Activated CD8-positive, alpha-beta memory T cell treated with anti-CD3 and anti-CD28 coated beads for 48 hours (primary cell): ENCODE measurements around the gene AGAP1.

Source experiments
- DNase-seq, 3 experiments: peaks; one replicate each; pipeline ENCODE4 v3.0.0-alpha.2; 2020; ENCODE audit warnings: low read depth in 2 of 3, low spot score in 2 of 3

AGAP1 gene

DNA sequence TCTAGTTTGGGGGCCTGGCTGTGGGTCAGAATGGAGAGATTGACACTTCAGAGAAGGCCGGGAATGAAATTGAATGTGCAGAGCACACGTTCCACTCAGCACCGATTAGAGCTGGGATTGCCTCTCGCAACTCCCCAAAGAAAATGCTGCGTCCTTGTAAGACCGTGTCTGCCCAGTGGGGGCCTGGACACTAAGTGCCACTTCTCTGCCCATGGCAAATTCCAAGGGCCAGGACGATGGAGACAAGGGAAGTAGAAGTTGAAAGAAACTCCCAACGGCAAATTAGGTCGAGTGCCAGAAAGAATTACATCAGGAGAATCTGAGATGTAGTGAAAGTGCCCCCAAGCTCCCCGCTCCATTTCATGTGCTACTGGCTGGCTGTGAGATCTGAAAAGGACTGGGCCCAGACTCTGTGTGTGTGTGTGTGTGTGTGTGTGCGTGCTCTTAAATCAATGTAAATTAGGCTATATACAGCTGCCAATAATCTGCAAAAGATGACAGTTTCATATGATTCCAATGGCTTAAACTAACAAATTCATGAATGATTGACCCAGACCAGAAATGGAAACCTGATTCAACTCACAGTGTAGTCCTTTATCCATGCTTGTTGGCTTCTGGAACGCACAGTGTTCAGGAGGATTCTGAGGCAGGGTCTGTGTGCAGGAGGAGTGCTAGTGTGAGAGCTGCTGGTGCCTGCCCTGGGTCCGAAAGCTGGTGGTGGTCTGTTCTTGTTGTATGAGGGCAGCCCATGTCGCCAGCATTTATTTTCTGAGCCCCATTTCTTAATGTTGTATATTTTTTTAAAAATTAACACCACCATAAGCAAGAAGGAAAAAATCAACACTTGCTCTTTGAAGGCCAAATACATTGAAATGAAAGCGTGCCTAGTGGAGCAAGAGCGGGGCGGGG, 234.3 kb downstream of the AGAP1 start:
- DNase-seq: no peak

DNA sequence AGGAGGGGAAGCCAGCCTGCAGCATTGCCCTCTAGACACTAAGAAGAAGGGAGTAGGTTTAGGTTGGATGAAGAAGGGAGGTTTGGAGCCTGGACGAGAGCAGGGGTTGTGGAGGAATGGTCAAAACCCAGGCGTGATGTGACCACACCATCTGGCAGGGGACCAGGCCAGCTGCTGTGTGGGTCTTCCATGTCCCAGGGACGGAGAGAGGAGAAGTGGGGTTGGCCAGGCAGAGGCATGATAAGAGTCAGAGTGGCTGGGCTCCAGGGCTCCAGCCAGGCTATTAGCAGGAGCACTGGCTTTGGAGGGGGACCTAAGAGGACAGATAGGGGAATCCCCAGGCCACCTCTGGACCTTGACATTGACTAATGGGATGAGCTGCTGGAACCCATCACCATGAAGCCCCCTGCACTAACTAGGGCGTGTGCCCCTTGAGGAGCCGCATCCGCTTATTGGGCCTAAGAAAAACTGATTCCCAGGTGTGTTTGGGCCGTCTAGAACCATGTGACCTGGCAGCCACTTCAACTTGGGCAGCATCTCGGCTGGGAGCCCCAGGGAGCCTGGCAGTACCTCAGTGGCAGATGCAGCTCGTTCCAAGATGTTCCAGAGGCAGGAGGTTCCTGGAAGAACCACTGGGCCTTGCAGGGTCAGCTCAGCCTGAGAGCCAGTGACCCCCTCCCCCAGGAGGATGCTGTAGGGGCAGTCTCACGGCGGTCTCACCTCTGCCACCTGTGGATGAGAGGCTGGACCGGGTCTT, 235.1 kb downstream of the AGAP1 start:
- no peak for DNase-seq

DNA sequence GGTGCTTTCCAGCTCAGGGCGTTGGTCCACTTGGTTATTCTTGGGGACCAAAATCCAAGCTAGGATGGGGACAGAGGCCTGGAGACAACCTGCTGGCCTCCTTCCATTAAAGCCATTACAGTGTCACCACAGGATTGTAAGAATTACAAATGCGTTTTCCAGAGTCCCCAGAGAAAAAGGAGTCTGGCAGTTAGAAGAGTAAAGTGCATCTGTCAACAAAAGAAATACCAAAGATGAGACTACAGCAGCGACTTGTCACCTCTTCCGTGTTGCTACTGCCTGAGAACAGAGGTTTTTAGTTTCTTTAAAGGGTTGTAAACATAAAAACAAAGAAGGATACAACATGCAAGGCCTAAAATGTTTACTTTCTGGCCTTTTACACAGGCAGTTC, 235.7 kb downstream of the AGAP1 start:
- no peak for DNase-seq

DNA sequence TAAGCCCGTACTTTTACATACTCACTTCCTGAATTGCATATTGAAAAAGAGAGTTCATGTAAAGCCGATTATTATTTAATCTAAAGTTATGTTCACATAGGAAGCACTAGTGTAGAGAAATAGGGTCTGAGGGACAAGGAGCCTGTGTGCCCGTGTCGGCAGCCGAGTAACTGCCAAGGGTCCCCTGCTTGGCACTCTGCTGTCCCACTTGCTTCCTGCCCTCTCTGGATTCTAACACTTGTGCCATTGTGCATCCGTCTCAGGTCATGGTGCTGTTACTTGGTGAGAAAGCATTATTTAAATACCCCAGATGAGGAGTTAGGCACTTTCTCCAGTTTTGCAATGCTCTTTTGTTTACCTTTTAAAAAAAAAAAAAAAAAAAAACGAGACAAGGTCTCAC, 236.3 kb downstream of the AGAP1 start:
- DNase-seq: no peak

DNA sequence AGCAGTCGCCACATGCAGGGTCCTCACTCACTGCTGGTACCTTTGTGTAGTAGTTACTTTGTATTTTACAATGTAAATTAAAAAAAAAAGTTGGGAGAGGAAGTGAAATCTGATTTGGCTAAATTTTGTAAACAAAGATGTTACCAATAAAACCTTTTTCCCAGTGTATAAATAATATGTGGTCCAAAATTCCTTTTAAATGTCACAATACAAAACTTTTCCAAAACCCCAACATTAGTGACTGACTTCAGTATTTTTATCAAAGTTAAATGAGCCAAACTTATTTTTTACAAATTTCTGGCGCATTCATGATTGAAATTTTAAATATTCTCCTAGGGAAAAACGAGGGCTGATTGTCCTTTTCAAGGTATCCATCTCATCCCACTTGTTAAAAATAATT, 239.9 kb downstream of the AGAP1 start:
- no peak for DNase-seq

DNA sequence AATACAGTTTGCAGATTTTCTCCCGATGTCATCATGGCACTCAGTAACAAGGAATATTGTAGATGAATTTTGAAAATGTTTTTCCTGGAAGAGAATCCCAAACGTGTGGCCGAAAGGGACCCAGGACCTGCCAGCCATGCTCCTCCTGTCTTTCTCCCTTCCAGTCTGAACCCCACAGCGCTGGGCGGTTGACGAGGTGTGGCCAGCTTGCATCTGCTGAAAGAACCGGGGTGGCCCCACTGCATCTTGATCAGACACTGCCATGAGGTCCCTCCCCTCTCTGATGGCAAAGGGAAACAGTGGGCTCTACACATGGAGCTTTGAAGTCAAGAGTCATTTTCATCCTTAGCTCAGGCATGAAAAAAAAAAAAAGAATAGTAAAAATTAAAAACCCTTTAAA, 240.3 kb downstream of the AGAP1 start:
- no peak for DNase-seq

DNA sequence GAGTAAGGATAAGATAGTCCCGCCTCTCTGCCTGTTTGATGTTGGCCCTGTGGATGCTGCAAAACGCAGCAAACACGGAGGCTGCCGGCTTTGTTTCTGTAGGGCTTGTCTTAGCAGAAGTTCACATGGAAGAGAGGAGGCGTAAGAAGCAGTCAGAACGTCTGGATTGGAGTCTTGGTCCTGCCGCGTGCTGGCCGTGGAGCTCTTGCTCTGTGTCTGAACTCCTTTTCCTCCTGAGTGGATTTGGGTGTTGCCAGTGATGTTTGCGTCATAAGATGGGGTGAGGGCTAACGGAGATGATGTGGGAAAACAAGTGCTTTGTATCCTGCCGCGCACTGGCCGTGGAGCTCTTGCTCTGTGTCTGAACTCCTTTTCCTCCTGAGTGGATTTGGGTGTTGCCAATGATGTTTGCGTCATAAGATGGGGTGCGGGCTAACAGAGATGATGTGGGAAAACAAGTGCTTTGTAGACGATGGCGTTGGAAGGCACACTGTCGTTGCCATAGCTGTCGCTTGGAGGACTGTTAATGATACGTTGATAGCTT, 240.9 kb downstream of the AGAP1 start:
- DNase-seq: no peak

DNA sequence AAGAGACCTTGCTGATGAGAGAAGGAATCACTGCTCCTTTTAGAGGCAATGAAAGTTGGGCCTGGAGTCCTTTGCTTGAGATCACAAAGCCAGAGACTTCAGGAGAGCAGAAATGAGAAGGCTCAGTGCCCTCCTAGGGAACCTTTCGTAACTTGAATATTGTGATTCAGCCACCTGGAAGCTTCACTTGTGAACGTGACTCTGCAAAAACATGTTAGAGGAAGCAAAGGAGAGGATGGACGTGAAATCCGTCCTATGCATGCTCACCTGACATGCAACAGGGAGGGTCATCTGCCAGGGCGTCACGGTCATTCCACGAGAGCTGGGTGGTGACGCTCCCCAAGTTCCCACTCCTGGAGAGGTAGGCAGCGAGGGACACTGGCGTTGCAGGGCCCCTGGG, 243.6 kb downstream of the AGAP1 start:
- no peak for DNase-seq

DNA sequence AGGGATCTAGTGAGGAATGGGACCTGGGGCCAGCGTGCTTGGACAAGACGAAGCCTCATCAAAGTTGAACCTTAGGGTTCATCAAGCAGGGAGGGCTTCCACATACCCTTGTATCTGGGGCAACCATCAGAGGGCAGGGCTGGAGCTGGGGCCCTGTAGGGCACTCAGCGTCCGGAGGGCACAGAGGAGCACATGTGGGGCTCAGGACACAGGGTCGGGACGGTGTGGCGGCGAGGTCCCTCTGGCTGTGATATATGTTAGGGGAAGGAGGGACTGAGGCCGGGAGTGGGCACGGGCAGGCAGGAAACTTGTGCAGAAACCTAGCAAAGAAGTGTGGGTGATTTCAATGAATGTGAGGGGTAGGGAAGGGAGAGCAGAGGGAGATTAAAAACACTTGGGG, 244.0 kb downstream of the AGAP1 start:
- no peak for DNase-seq

DNA sequence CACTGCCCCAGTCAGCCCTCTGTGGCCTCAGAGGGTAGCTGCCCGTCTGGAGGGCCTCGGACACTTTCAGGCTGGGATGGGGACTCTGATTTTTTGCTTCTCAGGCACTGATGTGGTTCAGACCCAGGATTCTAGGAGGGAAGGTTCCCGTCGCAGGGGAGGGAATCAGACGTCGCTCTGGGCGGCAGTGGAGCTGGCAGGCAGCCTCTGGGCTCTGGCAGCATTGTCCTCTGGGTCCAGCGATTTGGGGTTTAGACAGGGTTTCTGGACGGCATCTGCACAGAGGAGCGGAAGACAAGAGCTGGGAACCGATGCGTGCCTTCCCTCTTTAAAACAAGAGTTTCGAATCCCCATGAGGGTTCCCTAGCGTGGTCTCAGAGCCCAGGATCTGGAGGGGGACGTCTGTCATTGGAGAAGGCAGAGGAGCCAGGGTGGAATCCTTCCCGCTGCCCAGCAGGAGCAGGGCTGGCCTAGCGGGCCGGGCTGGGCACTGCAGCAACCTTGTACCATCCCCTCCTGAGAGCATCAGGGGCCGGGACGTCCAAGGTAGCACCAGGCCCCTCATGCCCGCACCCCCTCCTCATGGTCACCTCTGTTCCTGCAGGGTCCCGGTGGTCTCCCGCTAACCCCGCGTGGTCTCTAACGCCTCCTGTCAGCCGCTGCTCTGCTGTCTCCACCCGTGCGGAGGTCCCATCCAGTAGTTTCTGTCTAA, 246.0 kb downstream of the AGAP1 start:
- DNase-seq: no peak

DNA sequence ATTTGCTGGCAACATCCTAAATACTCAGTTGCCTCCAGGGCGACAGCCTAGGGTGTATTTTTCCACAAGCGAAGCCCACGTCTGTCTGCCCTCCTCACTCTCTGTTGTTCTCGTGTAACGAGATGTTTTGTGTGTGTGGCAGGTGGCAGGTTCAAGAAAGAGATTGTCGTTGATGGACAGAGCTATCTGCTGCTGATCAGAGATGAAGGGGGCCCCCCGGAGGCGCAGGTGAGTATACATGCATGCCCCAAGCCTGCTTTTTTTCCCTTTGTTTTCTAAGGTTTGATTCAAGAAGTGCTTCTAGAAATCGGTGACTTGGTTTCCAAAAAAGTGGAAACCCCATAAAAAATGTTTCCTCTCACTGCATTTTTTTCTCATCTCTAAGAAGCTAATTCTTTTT, 247.0 kb downstream of the AGAP1 start:
- no peak for DNase-seq

DNA sequence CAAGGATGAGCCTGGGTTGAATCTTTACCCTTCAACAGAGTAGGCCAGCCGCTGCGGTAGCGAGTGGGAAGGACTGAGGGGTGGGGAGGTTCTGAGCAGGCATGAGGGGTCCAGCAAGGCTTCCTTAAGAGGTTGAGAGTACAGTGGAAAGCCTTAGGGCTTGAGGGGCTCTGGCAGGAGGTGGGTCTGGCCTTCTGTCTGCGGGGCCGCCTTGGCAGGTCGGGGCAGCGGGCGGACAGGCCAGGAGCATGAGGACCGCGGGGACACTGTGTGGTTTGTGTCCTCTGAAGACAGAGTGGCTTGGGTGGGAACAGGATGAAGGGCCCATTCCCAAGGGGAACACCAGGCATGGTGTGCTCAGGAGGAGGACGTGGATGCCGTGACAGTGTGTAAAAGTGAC, 250.3 kb downstream of the AGAP1 start:
- DNase-seq: no peak

DNA sequence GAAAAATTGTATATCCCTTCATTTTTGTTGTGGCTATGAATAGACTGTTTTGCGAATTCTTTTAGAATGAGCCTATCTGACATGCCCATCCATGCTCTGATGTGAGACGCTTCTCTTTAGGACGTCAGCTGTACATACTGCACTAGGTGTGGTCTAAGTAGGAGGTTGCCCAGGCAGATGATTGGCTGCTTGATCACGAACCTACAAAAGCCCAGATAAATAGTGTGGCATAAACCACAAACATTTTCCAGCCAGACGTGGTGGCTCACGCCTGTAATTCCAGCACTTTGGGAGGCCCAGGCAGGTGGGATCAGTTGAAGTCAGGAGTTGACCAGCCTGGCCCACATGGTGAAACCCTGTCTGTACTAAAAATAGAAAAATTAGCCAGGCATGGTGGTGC, 251.8 kb downstream of the AGAP1 start:
- no peak for DNase-seq

DNA sequence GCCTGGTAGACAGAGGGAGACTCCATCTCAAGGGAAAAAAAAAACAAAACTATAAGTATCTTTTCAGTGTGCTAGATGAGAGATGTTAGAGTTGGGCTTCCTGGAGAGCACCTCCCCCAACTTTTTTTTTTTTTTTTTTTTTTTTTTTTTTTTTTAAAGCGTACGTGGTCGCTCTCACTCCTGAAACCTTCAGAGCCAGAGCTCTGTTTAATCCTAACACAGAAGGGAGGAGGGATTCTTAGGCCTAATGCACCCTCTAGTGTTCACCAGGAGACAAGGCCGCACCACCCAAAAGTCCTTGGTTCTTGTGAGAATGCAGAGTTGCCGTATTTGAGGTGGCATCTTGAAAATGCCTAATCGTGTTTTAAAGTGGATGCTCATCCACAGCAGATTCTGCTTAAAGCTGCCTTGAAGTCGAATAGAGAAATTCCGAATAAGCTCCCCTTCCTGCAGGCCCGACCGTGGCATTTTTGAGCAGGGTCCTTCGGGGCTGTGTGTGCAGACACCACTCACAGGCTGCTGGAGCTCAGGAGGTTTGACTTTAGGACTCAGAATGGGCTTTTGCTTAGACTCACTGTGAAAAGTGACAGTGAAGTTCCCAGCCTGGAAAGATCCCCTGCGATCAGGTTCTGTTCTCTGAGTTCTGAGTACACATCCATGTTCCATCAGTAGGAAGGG, 252.6 kb downstream of the AGAP1 start:
- DNase-seq: peak in 1 of 3 experiments; percentile 14

DNA sequence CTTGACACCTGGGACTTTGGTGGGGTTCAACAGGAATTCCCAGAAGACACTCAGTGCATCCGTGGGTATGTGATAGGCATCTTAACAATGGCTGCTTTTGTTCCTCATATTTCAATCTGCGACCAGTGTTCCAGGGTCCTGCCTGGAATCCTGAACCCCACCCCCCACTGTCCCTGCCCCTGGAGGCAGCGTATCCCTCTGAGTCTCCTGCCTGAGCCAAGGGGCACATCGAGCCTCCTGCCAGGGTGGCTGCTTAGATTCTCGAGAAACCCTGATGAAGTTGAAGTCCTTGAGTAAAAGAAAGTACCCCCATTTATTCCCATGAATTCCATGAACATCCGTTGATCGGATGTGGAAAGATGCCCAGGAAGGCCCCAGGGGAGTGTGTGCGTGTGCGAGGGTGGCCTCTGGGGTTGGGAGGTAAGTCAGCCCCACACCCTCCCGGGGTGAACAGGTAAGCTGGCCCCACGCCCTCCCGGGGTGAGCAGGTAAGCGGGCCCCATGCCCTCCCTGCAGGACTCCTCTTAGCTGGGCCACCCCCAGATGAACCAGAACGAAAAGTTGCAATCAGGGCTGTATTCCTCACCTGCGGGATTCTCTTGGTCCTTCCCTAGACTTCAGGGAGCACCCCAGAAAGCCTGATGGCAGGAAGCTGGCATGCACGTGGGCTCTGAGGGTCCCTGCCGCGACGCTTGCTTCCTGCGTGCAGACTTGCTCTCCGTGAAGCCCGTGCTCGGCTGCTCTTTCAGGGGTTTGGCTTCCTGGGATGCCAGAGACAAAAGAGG, 253.3 kb downstream of the AGAP1 start:
- no peak for DNase-seq

DNA sequence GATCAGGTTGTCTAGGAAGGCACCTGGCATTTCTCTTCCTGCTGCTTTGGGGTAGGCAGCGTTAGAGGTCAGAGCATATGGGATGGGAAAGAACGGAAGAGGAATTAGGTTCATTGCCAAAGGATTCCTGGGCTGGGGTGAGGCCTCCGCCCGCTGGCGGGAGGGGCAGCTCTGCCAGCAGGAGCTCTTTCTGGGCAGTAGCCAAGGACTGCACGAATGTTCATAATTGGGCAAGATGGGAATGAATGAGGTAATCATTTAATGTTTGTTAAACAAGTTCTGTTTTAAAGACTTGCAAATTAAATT, 253.9 kb downstream of the AGAP1 start:
- DNase-seq: no peak

DNA sequence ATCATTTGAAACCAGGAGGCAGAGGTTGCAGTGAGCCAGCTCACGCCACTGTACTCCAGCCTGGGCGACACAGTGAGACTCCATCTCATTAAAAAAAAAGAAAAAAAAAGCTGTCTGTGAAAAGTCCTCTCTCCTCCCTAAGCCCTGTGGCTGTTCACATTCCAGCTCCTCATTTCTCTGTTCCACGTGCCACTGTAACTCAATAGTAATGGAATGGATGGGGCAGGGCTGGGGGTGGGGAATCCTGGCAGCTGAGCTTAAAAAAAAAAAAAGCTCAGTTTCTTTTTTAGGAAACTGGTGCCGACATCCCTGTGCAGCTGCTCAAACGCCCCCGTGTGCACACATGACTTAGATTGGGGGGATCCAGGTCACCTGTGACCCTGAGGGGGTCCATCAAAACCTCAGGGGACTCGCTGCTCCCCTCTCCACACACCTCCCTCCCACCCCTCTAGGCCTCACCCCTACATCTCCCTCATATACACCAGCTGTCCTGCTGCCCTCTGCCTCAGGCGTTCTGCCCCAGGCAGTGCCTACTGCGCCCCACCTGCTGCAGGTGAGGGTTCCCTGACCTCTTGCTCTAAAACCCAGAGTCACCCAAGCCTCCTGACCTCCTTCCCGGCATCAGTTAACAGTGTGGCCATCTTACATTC, 255.4 kb downstream of the AGAP1 start:
- no peak for DNase-seq

DNA sequence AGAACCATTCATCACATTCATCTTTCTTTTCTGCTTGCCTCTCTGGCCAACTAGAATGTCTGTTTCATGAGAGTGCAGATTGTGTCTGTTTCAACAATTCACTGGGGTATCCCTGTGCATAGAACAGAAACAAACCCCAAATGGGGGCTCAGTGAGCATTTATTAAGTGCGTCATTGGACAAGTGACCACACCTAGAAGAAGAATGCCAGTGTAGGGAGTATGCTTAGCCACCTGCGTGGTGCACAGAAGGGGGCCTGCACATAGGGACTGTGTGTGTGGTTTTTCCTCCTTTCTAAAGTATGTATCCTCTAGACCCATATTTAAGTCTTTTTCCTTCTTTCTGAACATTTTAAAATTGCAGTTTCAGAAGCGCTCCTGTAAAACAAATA, 255.9 kb downstream of the AGAP1 start:
- no peak for DNase-seq

DNA sequence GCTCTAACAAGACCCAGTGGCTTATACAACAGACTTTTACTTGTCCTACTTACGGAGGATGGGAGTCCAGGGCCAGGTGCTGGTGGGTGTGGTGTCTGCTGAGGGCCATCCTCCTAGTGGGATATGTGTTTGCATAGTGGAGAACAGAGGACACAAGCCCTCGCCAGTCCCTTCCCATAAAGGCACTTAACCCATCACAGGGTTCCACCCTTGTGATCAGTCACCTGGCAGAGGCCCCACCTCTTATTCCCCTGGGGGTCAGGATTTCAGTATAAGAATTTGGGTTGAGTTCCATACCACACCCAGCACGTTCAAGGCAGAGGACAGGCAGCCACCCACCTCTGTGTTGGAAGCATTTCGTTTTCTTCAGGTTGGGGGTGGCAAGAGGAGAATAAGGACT, 259.0 kb downstream of the AGAP1 start:
- no peak for DNase-seq
